Iris pigment epithelial cell (primary cell): ENCODE data around the gene ITGAV.

Experiments used
- DNase-seq: peaks from one replicate; pipeline ENCODE4 v3.0.0-alpha.2; 2011; ENCODE audit warnings: low read depth

Gene ITGAV

DNA sequence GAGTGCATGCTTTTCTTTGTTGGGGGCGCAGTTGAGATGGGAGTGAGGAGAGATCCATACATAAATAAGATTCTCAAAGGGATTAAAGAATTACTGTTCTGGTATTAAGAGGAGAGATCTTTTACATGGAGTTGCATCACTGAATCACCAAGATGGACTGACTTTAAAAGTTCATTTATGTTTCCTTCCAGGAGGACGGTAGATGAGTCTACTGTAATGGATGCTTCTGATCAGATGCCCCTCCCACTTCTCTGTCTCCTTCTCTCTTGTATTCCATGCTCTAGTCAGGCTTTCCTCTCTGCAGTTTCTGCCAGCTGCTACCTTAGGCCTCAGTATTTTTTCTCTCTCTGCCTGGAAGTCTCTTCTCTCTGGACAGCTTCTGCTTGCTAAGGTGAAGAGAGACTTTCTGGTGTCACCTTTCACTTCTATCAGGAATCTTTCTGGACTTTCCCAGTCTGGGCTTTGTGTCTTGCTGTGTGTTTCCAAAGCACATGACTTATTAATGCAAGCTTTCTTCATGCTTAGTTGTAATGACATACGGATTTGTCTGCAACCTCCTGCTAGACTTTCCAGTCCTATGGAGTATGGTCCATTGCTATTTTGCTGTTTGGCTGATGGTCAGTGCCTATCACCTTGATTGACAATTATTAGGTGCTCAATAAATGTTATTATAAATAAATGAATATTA lies 127.6 kb downstream of the ITGAV start:
- DNase-seq, result peak; percentile 10

DNA sequence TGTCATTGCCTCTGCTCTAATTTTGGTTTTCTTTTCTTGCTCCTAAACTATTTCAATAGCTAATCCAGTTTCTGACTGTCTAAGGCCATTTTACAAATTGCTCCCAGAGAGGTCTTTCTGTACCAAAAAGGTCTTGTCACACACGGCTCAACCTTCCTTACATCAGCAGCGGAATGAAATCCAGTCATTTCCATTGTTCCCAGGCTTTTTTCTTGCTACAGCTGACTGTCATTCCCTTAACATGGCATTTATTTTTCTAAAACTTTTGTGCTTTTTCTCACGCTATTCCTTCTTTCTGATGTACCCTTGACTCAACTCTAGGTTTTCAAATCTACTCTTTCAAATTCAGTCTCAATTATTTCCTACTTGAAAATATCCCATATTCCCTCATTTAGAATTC lies 128.3 kb downstream of the ITGAV start:
- DNase-seq, result no peak

DNA sequence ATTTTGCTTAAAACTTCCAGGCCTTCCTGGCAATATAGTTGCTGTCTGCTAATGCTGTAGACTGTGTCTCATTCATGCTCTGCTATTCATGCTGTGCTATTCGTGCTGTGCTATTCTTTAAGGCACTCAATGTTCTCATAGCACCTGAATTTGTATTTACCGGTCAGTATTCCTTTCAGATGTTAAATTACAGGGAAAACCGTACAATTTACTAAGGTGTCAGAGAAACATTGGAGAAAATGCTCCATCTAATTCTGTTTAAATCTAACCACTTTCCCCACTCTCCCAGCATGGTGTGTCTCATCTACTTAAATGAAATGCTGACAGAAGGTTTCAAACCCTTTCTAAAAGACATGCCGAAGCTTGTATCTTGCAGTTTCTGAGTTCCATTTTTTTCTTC lies 129.0 kb downstream of the ITGAV start:
- DNase-seq, result no peak

DNA sequence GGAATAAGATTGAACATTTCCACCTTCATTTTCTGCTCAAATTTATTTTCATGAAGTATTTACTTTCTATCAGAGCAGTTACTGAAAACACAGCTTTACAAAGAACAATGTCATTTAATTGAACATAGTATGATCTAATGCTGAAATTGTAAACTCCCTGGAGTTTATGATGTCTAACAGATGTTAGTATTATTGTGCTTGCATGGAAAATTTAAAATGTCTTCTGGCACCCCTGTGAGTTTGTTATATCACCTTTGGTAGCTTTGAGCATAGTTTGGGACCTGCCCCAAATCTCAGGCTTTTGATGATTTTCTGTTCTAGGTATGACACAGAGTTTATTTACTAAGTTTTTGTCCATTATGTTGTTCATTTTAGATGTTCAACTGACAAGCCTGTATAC lies 132.1 kb downstream of the ITGAV start:
- DNase-seq, result no peak

DNA sequence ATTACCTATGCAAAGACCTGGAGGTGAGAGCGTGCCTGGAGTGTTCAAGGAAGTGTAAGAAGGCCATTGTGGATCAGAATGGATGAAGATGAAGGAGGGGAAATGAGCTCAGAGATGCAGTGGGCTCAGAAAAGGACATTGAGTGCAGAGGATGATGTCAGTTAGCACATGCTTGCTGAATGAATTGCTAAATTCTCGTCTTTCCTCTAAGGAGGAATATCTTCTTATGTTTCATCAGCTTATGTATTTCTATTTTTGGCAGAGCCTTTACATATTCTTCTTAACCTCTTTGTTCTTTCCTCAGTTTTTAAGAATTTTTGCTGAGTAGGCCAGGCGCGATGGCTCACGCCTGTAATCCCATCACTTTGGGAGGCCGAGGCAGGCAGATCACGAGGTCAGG lies 134.9 kb downstream of the ITGAV start:
- peak; percentile 18 for DNase-seq

DNA sequence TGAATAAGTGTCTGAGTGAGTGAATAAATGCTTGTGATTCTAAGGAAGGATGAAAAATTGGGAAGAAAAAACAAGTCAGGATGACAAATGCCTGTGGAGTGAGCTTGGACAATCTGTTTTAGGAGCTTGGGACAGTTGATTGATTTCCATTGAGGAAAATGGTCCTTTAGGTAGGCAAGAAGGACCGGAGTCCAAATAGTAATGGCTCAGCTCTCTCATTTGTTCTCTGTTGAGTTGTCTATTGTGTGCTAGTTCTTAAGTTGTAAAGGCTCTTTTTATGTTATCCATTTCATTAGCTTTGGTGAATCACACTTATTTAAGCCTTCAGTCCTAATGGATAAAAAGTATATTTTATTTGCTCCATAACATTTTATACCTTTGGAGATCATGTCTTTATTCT lies 135.9 kb downstream of the ITGAV start:
- DNase-seq, result no peak

DNA sequence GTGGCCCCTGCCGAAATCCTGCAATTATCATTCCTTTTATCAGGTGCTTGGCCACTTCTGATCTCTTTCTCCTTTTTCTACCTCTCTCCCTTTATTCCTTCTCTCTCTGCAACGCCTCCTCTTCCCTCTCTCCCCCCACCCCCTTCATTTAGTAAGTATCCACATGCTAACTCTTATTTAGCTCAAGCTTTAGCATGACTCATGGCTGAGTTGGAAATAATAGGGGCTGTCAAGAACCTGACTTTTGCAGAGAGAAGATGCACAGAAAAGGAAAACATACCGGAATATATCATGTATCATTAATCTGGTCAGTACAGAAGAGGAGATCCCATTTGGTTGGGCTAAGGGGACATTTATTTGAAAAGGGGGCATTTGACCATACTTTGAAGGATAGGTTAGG lies 137.1 kb downstream of the ITGAV start:
- peak; percentile 35 for DNase-seq

DNA sequence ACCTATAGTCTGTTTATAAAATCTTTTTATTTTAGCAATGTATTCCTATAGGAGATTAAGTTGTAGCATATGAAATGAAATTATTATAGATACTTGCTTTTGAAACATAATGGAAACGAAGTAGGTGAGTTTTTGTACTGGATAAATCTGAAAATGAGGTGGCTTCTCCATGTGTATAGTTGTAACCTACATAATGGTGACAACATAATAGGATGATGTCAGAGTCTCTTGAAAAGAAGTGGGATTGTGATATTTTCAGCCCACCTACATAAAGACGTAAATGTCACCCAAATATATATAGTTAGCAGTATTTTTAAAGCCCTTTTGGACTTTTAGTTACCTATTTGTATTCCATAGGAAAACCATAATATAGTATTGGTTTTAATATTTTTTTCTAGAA lies 138.8 kb downstream of the ITGAV start:
- DNase-seq, result no peak
